SK-N-SH (cell line): Measurements from ENCODE around the gene ABHD8. TPM values are rescaled to one million over a fixed set of nuclear protein-coding genes. Genes with fewer than 3 reads are reported as not detected.

Experiments
- CTCF ChIA-PET: fragments of 300-600, 350-600 bp; formaldehyde crosslinking; extraction: SDS; loops from one replicate; lab custom pipeline; 2021; lab: Yijun Ruan, JAX
- POLR2A ChIA-PET: fragments of 350-600 bp; sonication (Branson Sonifier 250); formaldehyde crosslinking; extraction: SDS; loops from one replicate; lab custom pipeline; 2020; ENCODE audit warnings: antibody characterized with exemption, inconsistent platforms; lab: Yijun Ruan, JAX
- DNase-seq: peaks from one replicate; pipeline ENCODE4 v3.0.0; 2012
- H2AFZ ChIP-seq: fragments of 200-600 bp; sonication (generic); 2 replicates; pipeline ENCODE4 v1.8.1; 2016; ENCODE audit warnings: antibody characterized with exemption, mild to moderate bottlenecking, low read depth
- H3F3A ChIP-seq: fragments of 200-600 bp; sonication (generic); replicated peaks from 2 replicates; pipeline ENCODE3; 2016; ENCODE audit warnings: antibody characterized with exemption, mild to moderate bottlenecking; ENCODE audit not compliant: insufficient read depth
- H3K27ac ChIP-seq, 2 experiments: fragments of 200-500 bp in 1 of 2; fragments of 200-600 bp in 1 of 2; sonication (Bioruptor generic) in 1 of 2; sonication (generic), shearing (Covaris generic) in 1 of 2; 2 replicates each; pipeline versions ENCODE4 v1.5.1 to v1.6.1; 2014 to 2016; ENCODE audit warnings: low read depth in 2 of 2, inconsistent platforms in 1 of 2, low read length in 1 of 2, mild to moderate bottlenecking in 1 of 2, mixed read lengths in 1 of 2
- H3K27me3 ChIP-seq: fragments of 200-600 bp; sonication (generic), shearing (Covaris generic); 2 replicates; pipeline ENCODE4 v1.6.1; 2016; ENCODE audit warnings: mixed run types; ENCODE audit not compliant: insufficient read depth
- H3K36me3 ChIP-seq, 2 experiments: fragments of 200-500 bp in 1 of 2; fragments of 200-600 bp in 1 of 2; sonication (Bioruptor generic) in 1 of 2; sonication (generic) in 1 of 2; replicated peaks in 1 of 2; 2 replicates each; pipeline versions ENCODE3 to v1.5.1; 2014 to 2016; ENCODE audit warnings: low read length in 1 of 2, mild to moderate bottlenecking in 1 of 2; ENCODE audit not compliant: insufficient read depth in 2 of 2, control insufficient read depth in 1 of 2
- H3K4me1 ChIP-seq, 2 experiments: fragments of 200-500 bp in 1 of 2; fragments of 200-600 bp in 1 of 2; sonication (Bioruptor generic) in 1 of 2; sonication (generic), shearing (Covaris generic) in 1 of 2; 2 replicates each; pipeline versions ENCODE4 v1.5.1 to v1.6.1; 2014 to 2016; ENCODE audit warnings: low read depth in 1 of 2, low read length in 1 of 2, mixed run types in 1 of 2; ENCODE audit not compliant: insufficient read depth in 2 of 2, control insufficient read depth in 1 of 2
- H3K4me2 ChIP-seq: fragments of 200-600 bp; sonication (generic), shearing (Covaris generic); 2 replicates; pipeline ENCODE4 v1.6.1; 2017; ENCODE audit warnings: mixed run types
- H3K4me3 ChIP-seq, 2 experiments: fragments of 200-500 bp in 1 of 2; fragments of 200-600 bp in 1 of 2; sonication (Bioruptor generic) in 1 of 2; sonication (generic), shearing (Covaris generic) in 1 of 2; 2 replicates each; pipeline versions ENCODE4 v1.5.1 to v1.8.1; 2014 to 2016; ENCODE audit warnings: low read depth in 2 of 2, inconsistent platforms in 1 of 2, low read length in 1 of 2, mild to moderate bottlenecking in 1 of 2, mixed read lengths in 1 of 2, moderate library complexity in 1 of 2
- H3K79me2 ChIP-seq: fragments of 200-600 bp; sonication (generic); 2 replicates; pipeline ENCODE4 v1.8.1; 2017; ENCODE audit warnings: mild to moderate bottlenecking; ENCODE audit not compliant: insufficient read depth
- H3K9ac ChIP-seq: fragments of 200-600 bp; sonication (generic); 2 replicates; pipeline ENCODE4 v1.6.1; 2017; ENCODE audit warnings: mixed run types
- H3K9me2 ChIP-seq: fragments of 200-600 bp; sonication (generic); 2 replicates; pipeline ENCODE4 v1.6.1; 2017; ENCODE audit warnings: mixed run types
- H3K9me3 ChIP-seq: fragments of 200-600 bp; sonication (generic); 2 replicates; pipeline ENCODE4 v1.6.1; 2017; ENCODE audit warnings: mixed run types, mild to moderate bottlenecking, moderate library complexity
- H4K20me1 ChIP-seq: fragments of 200-600 bp; sonication (generic); 2 replicates; pipeline ENCODE4 v1.6.1; 2017; ENCODE audit warnings: mild to moderate bottlenecking, mixed run types; ENCODE audit not compliant: insufficient read depth
- EZH2phosphoT487 ChIP-seq: fragments of 200-600 bp; sonication (generic); IDR thresholded peaks from 2 replicates; pipeline ENCODE4 v1.6.1; 2017; ENCODE audit warnings: low read depth, mixed run types, mild to moderate bottlenecking, antibody characterized with exemption, moderate library complexity, borderline replicate concordance
- FOXM1 ChIP-seq: IDR thresholded peaks from 2 replicates; pipeline ENCODE4 v1.4.0; 2012; ENCODE audit warnings: low read depth, mild to moderate bottlenecking
- GABPA ChIP-seq: IDR thresholded peaks from 2 replicates; pipeline ENCODE4 v1.4.0; 2012; ENCODE audit warnings: low read depth, mild to moderate bottlenecking
- IRF3 ChIP-seq: fragments of 150-350 bp; IDR thresholded peaks from 2 replicates; pipeline ENCODE4 v1.6.1; 2016; ENCODE audit warnings: mild to moderate bottlenecking, low read depth, low read length
- MAX ChIP-seq: IDR thresholded peaks from 2 replicates; pipeline ENCODE4 v1.4.0; 2012; ENCODE audit warnings: low read depth
- MEF2A ChIP-seq: IDR thresholded peaks from 2 replicates; pipeline ENCODE4 v1.4.0; 2012; ENCODE audit warnings: low read depth, borderline replicate concordance
- NFIC ChIP-seq: IDR thresholded peaks from 2 replicates; pipeline ENCODE4 v1.4.0; 2012; ENCODE audit warnings: borderline replicate concordance
- NRF1 ChIP-seq: IDR thresholded peaks from 2 replicates; pipeline ENCODE4 v1.6.1; 2012; ENCODE audit warnings: low read depth, mild to moderate bottlenecking, low read length
- PBX3 ChIP-seq: IDR thresholded peaks from 2 replicates; pipeline ENCODE4; 2012
- RAD21 ChIP-seq: IDR thresholded peaks from 2 replicates; pipeline ENCODE4 v1.6.1; 2012; ENCODE audit warnings: mild to moderate bottlenecking, low read length
- REST ChIP-seq: IDR thresholded peaks from 2 replicates; pipeline ENCODE4 v1.6.1; 2012; ENCODE audit warnings: mild to moderate bottlenecking, low read depth, low read length, moderate library complexity
- RFX5 ChIP-seq: IDR thresholded peaks from 2 replicates; pipeline ENCODE4 v1.6.1; 2012; ENCODE audit warnings: mild to moderate bottlenecking, improper control_type of control experiment, low read length
- RXRA ChIP-seq: IDR thresholded peaks from 2 replicates; pipeline ENCODE4 v1.4.0; 2012; ENCODE audit warnings: low read depth, mild to moderate bottlenecking, borderline replicate concordance
- SMC3 ChIP-seq: IDR thresholded peaks from 2 replicates; pipeline ENCODE4 v1.6.1; 2012; ENCODE audit warnings: low read depth, low read length, improper control_type of control experiment
- USF1 ChIP-seq: IDR thresholded peaks from 2 replicates; pipeline ENCODE4 v1.4.0; 2012; ENCODE audit warnings: low read depth, borderline replicate concordance
- USF2 ChIP-seq: fragments of 150-350 bp; IDR thresholded peaks from 2 replicates; pipeline ENCODE4 v1.6.1; 2017; ENCODE audit warnings: antibody characterized with exemption, low read length, low read depth, borderline replicate concordance
- YY1 ChIP-seq: IDR thresholded peaks from 2 replicates; pipeline ENCODE4 v1.4.0; 2012; ENCODE audit warnings: low read depth, mild to moderate bottlenecking
- WGBS: methylation state at CpG from one replicate; pipeline ENCODE4 v1.1.6; 2017; ENCODE audit warnings: low lambda C conversion rate; 5-methylcytosine and 5-hydroxymethylcytosine counted together
- polyA plus RNA-seq, 3 experiments: library from polyadenylated mRNA; depleted of rRNA; stranded (reverse); fragments of >200 nt; gene quantifications; 2 replicates each; pipeline ENCODE4 v1.2.3, GENCODE V29; 2012

ABHD8 gene
- polyA plus RNA-seq, 1 of the 3 experiments (the other 2 are of a cell fraction), result 11.1 TPM

GRCh38 chr19:17341386-17341785 is 38.2 kb upstream of the ABHD8 start:
- TF ChIP-seq GABPA (no peak), USF1 (no peak), NFIC (no peak), FOXM1 (no peak), RFX5 (no peak), YY1 (no peak), RAD21 (no peak), USF2 (no peak), IRF3 (no peak), SMC3 (no peak), PBX3 (no peak), MAX (no peak)
- Histone ChIP-seq H3K4me2 (no peak overlapping the region), H3K27me3 (no peaks in the 10 kb centered on the region), H3K9ac (no peak overlapping the region), H3K27ac (no peak overlapping the region), H3F3A (peaks cover 6% of the 10 kb centered on the region), H3K79me2 (peaks cover 8% of the 10 kb centered on the region; the same call in 1 of the 2 replicates), H3K9me3 (no peaks in the 10 kb centered on the region), H4K20me1 (no peaks in the 10 kb centered on the region), H3K4me1 (peaks cover 0 to 9% of the 10 kb centered on the region in 2 experiments; a peak in 1 of 4 replicates), H3K4me3 (no peak overlapping the region), H3K36me3 (peaks cover 0 to 7% of the 10 kb centered on the region in 2 experiments), H3K9me2 (no peaks in the 10 kb centered on the region), H2AFZ (no peak overlapping the region)
- CTCF ChIA-PET, result interaction anchor here (1.0 to 8.9 kb wide), 3 partner anchors 44 to 54 kb away, joined by 3 to 80 read pairs (median 69); no protein-coding TSS in a partner anchor
- 88% methylated on average over 11 of the region's 15 CpGs for WGBS
- no peak for DNase-seq
- POLR2A ChIA-PET, result no interaction called here

GRCh38 chr19:17340871-17341357 is 37.7 kb upstream of the ABHD8 start:
- CTCF ChIA-PET, result interaction anchor here (1.0 to 8.9 kb wide), 4 partner anchors 44 to 55 kb away, joined by 3 to 80 read pairs (median 40); no protein-coding TSS in a partner anchor
- no peaks in the 10 kb centered on the region for H3K27me3 ChIP-seq
- TF ChIP-seq MEF2A, result no peak
- no peak for TF ChIP-seq EZH2phosphoT487
- TF ChIP-seq NRF1, result no peak
- TF ChIP-seq RFX5, result no peak
- TF ChIP-seq REST, result no peak
- TF ChIP-seq RXRA, result no peak
- no peak for TF ChIP-seq MAX
- no peak for TF ChIP-seq NFIC
- no peak for TF ChIP-seq GABPA

More at GRCh38 chr19:17340871-17341357, 37.7 kb upstream of the ABHD8 start:
- no peaks in the 10 kb centered on the region for H4K20me1 ChIP-seq
- peaks cover 0 to 9% of the 10 kb centered on the region in 2 experiments; a peak in 1 of 4 replicates for H3K4me1 ChIP-seq
- no peak overlapping the region for H3K4me2 ChIP-seq
- peaks cover 0 to 7% of the 10 kb centered on the region in 2 experiments for H3K36me3 ChIP-seq
- peaks cover 6% of the 10 kb centered on the region for H3F3A ChIP-seq
- H3K27ac ChIP-seq, result no peak overlapping the region
- no peak for DNase-seq
- peaks cover 8% of the 10 kb centered on the region; the same call in 1 of the 2 replicates for H3K79me2 ChIP-seq
- no peaks in the 10 kb centered on the region for H3K9me2 ChIP-seq
- no peaks in the 10 kb centered on the region for H3K9me3 ChIP-seq
- H2AFZ ChIP-seq, result no peak overlapping the region
- H3K4me3 ChIP-seq, result no peak overlapping the region
- WGBS, result 87% methylated on average over 10 of the region's 17 CpGs
- POLR2A ChIA-PET, result no interaction called here
- H3K9ac ChIP-seq, result no peak overlapping the region
